ENCODE measurements around the gene IPMK. TPM values are rescaled to one million over a fixed set of nuclear protein-coding genes. Genes with fewer than 3 reads are reported as not detected.
"Not testable (repeated sequence)": the region's sequence is repeated elsewhere in the genome, so short reads cannot be mapped to it uniquely, and the experiment has no call there.

The IPMK gene
- total RNA-seq, 1 experiment from 2014 or later = 12.9 TPM

GRCh38 chr10:58220769-58221451, 46.8 kb downstream of the IPMK start:
- DNase-seq (ENCODE audit: low read depth) = peak; percentile 10

- no peak for DNase-seq (ENCODE audit: low read depth)
Measured at GRCh38 chr10:58219875-58220274, 47.8 kb downstream of the IPMK start.

- no peak for DNase-seq (ENCODE audit: low read depth)
Measured at GRCh38 chr10:58217612-58218011, 50.1 kb downstream of the IPMK start.

DNA sequence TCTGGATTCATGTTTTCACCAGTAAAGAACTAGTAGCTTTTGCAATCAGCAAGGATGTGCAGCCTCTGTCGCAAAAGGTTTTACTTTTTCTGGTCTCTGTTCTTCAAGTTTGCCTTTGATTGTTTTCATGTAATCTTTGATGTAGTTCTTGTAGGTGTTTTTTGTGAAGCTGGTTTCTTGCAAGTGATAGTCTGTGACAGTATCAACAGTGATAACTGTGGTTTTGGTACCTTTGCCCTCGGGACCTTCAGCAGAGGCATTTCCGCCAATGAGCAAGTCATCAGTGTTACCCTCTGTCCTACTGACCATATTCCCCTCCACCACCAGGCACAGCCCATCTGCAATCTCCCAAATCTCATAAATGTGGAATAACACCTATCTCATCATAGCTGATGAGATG, 55.1 kb downstream of the IPMK start:
- DNase-seq (ENCODE audit: low read depth) = no peak

DNA sequence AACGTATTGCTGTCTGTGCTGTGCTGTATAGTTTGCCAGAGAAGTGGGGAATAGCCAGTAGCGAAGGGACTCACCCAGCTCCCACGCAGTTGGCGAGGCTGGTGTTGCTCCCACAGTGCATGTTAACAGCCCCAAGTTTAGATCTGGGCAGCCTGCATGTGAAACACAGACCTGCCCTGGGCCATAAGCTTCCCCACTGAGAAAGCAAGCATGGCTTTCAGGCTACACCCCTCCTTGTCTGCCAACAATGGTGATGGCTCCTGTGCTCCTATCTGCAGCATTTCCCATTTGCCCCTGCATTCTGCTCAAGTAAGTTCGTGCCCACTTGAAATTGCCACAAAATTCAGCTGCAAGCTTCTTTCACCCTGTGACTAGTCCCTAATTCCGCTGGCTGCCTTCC, 57.5 kb downstream of the IPMK start:
- DNase-seq (ENCODE audit: low read depth) = no peak

DNA sequence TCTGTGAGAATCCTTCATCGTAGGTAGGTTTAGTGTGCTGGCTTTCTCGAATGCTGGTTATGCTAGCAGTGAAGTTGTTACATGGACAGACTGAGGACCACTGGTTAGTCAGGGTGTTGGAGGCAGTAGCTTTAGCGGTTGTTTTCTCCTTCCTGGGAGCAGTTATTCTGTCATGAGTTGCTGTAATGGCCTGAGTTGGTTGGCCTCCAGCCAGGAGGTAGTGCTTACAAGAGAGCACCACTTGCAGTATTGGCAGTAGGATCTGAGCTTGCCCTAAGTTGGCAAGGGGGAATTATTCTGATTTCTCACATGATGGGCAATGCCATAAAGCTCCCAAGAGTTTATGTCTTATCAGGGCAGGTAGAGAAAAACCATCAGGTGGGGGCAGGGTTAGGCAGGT, 58.0 kb downstream of the IPMK start:
- peak; percentile 2 for DNase-seq (ENCODE audit: low read depth)

DNA sequence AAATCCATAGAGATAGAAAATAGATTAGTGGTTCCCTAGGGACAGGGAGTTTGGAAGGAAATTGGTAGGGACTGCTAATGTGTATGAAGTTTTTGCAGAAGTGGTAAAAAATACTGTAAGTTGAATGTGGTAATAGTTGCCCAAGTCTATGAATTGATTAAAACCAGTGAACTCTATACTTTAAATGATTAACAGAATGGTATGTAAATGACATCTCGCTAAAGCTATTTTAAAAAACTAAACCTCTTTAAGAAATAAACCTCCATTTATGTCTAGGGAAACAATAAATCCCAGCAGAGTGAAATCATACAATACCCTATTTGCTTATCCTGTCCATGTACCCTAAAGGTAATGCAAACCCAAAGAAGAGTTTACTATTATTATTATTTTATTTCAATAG, 61.4 kb downstream of the IPMK start:
- DNase-seq (ENCODE audit: low read depth) = no peak

DNA sequence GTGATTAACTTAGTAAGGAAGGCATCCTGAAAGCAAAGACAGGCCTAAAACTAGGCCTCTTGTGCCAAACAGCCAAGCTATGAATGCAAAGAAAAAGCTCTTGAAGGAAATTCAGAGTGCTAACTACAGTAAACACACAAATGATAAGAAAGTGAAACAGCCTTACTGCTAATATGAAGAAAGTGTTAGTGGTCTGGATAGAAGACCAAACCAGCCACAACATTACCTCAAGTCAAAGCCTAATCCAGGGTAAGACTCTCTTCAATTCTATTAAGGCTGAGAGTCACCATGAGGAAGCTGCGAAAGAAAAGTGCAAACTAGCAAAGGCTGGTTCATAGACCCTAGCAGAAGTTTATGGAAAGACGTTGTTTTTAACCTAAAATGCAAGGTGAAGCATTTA, 66.0 kb downstream of the IPMK start:
- no peak for DNase-seq (ENCODE audit: low read depth)

- peak; percentile 13 for DNase-seq (ENCODE audit: low read depth)
Measured at GRCh38 chr10:58189269-58189668, 78.4 kb downstream of the IPMK start.

- DNase-seq (ENCODE audit: low read depth) = no peak
Measured at GRCh38 chr10:58184120-58184670, 83.5 kb downstream of the IPMK start.

GRCh38 chr10:58180666-58181065, 87.0 kb downstream of the IPMK start:
- peak; percentile 11 for DNase-seq (ENCODE audit: low read depth)

- DNase-seq (ENCODE audit: low read depth) = peak; percentile 20
Measured at GRCh38 chr10:58179238-58179637, 88.5 kb downstream of the IPMK start.

- DNase-seq (ENCODE audit: low read depth) = peak; percentile 20
Measured at GRCh38 chr10:58178811-58179210, 88.9 kb downstream of the IPMK start.

- DNase-seq (ENCODE audit: low read depth) = peak; percentile 32
Measured at GRCh38 chr10:58177362-58177947, 90.2 kb downstream of the IPMK start.

DNA sequence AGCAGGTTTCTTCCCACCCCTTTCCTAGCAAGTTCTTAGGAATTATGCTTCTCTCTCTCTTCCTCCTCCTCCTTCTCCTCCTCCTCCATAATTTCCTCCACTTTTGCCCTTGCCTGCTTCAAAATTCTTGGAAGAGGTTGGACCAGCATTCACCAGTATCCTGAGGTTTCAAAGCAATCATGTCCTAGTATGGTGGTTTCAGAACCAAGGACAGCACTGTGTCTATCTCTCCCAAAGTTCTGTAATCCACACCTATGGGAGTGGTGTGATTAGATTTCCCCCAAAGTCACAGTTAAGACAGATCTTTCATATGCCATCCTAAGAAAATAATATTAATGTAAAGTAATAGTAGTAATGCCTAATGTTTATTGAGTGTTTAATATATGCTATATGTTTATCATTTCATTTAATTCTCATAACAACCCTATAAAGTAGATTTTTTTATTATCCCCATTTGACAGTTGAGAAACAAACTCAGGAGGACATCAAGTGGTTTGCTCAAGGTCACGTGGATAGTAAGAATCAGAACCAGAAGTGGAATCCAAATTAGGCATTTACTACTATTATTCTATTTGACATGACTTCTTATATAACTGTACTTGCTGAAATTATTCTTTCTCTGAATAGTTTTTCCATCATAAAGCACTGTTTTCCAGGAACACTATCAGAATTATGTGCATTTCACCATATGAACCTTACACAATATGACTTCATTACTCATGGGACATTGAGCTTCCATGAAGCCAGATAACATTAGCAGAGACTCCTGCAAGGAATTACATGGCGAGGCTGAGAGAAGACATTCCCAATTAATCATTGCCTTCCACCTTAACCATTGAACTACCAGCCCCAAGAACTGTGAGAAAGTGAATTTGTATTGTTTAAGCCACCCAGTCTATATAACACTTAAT, 91.4 kb downstream of the IPMK start:
- peak; percentile 36 for DNase-seq (ENCODE audit: low read depth)

DNA sequence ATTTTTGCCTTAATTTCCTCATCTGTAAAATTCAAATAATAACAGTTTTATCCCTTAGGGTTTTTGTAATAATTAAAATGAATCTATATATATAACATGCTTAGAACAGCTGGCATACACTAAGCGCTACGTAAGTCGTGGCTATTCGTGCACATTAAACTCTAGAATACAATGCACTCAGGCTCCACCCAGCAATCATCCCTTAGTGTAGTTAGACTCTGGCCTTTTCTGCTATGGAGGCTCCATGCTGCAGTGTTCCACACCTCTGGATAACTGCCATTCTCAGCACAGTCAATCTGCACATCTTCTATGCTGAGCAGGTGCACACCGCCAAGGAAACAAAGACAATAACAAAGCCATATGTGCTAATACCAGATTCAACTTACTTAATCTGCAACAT, 92.9 kb downstream of the IPMK start:
- DNase-seq (ENCODE audit: low read depth) = no peak

- no peak for DNase-seq (ENCODE audit: low read depth)
Measured at GRCh38 chr10:58173391-58173790, 94.3 kb downstream of the IPMK start.

DNA sequence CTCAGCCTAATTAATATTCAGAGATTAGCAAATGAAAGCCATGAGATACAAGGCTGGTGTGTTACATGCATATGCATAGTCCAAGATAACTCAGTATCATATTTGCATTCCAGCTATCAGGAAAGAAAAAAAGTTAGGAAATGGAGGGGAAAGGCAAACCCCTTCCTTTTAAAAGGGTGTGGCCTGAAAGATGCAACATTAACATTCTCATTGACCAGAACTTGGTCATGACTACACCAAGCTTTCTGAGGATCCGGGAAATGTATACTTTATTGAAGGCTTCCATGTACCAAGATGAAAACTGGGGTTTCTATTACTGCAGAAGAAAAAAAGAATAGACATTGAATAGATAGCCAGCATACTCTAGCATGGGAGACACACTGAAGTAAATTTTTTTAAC, 96.5 kb downstream of the IPMK start:
- no peak for DNase-seq (ENCODE audit: low read depth)

DNA sequence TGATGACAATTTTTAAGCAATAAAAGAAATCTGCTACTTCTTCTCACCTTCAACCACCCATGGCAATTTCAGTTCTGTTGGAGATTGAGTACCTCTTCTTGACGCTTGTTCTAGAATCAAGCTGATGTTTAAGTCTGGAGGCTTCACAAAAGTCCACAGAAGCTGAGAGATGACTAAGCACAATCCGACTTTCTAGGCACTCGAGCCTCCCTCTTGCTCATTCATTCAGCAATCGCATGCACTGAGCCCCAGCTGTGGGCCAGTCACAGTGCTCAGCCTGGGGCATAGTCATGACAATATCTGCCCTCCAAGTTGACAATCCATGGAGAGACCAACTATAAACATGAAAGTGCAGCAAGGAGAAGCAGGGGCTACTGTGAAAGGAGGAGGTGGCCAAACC, 103.2 kb downstream of the IPMK start:
- DNase-seq (ENCODE audit: low read depth) = peak; percentile 24

DNA sequence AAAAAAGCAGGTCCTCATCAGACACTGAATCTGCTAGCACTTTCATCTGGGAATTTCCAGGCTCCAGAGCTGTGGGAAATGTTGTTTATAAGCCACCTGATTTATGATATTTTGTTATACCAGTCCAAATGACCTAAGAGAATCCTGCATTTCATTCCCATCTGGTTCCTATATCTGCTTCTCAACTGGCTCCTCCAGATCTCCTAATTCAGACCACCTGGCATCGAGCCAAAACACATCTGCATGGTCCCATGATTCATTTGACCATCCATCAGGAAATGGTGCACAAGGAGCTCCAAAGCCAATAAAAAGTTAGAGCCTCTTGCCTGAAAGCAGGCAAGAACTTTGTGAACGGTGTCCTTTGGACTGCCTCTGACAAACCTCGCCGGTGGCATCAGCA, 108.9 kb downstream of the IPMK start:
- peak; percentile 83 for DNase-seq (ENCODE audit: low read depth)

GRCh38 chr10:58157076-58157766, 110.5 kb downstream of the IPMK start:
- peak; percentile 97 for DNase-seq (ENCODE audit: low read depth)

GRCh38 chr10:58155941-58156340, 111.8 kb downstream of the IPMK start:
- DNase-seq (ENCODE audit: low read depth) = not testable (repeated sequence)

All from RPMI7951 (cell line).